ENCODE results near the gene DPYSL5.

- TF ChIP-seq POLR2A (IDR thresholded peaks at IDR 0.05; ENCODE audit: low read depth, low read length), result no peak
- TF ChIP-seq POLR2AphosphoS5 (IDR thresholded peaks at IDR 0.05; ENCODE audit: low read depth, low read length), result no peak
Observed at GRCh38 chr2:26846334-26847306, 1.3 kb upstream of the DPYSL5 start.
